Stimulated activated CD8-positive, alpha-beta memory T cell treated with anti-CD3 and anti-CD28 coated beads, Interleukin-15, amount 100 ng/mL, for 24 hours (primary cell): ENCODE results near the gene MPC1L.
A peak's percentile ranks its signal among the peaks of the same experiment; 100 is the strongest.
"Not testable (repeated sequence)": the region's sequence is repeated elsewhere in the genome, so short reads cannot be mapped to it uniquely, and the experiment has no call there.

Source experiments
- DNase-seq: peaks from one replicate; pipeline ENCODE4 v3.0.0-alpha.2; 2020; ENCODE audit warnings: low read depth

MPC1L gene

GRCh38 chrX:40623139-40623536 is at the start of gene MPC1L:
TSS of gene MPC1L (plus strand) at chrX:40623428. CDS start at chrX:40623566, 138 bp downstream.
- DNase-seq = no peak

- DNase-seq = no peak
These were observed 49.5 kb upstream of the MPC1L start for GRCh38 chrX:40573763-40574162.

GRCh38 chrX:40575411-40575810 is 47.8 kb upstream of the MPC1L start:
- not testable (repeated sequence) for DNase-seq

- DNase-seq = no peak
These were observed 46.9 kb upstream of the MPC1L start for GRCh38 chrX:40576291-40576690.

- DNase-seq = no peak
These were observed 45.1 kb upstream of the MPC1L start for GRCh38 chrX:40578039-40578695.

- no peak for DNase-seq
These were observed 44.1 kb upstream of the MPC1L start for GRCh38 chrX:40579141-40579540.

GRCh38 chrX:40579900-40580536 is 43.2 kb upstream of the MPC1L start:
- no peak for DNase-seq

GRCh38 chrX:40580537-40581335 is 42.5 kb upstream of the MPC1L start, which contains the start of gene ATP6AP2:
TSS of gene ATP6AP2 (plus strand) at chrX:40580970. CDS start at chrX:40581066, 96 bp downstream.
- peak; percentile 52 for DNase-seq

- no peak for DNase-seq
These were observed 41.8 kb upstream of the MPC1L start for GRCh38 chrX:40581336-40581920.

- not testable (repeated sequence) for DNase-seq
These were observed 41.0 kb upstream of the MPC1L start for GRCh38 chrX:40582178-40582577.

- no peak for DNase-seq
These were observed 40.4 kb upstream of the MPC1L start for GRCh38 chrX:40582811-40583210.

GRCh38 chrX:40587623-40588022 is 35.6 kb upstream of the MPC1L start:
- DNase-seq = not testable (repeated sequence)

GRCh38 chrX:40589616-40590321 is 33.5 kb upstream of the MPC1L start:
- not testable (repeated sequence) for DNase-seq

- no peak for DNase-seq
These were observed 19.8 kb upstream of the MPC1L start for GRCh38 chrX:40603446-40603845.

- no peak for DNase-seq
These were observed 15.8 kb upstream of the MPC1L start for GRCh38 chrX:40607381-40607780.

GRCh38 chrX:40612511-40612910 is 10.7 kb upstream of the MPC1L start:
- no peak for DNase-seq

- DNase-seq = no peak
These were observed 7.3 kb upstream of the MPC1L start for GRCh38 chrX:40615976-40616375.

- no peak for DNase-seq
These were observed 5.7 kb upstream of the MPC1L start for GRCh38 chrX:40617566-40617965.

GRCh38 chrX:40622479-40623138 is 619 bp upstream of the MPC1L start:
- DNase-seq = no peak

GRCh38 chrX:40623665-40624064 is 437 bp downstream of the MPC1L start:
- no peak for DNase-seq

GRCh38 chrX:40625294-40625693 is 2.1 kb downstream of the MPC1L start:
- DNase-seq = no peak
